ENCODE results near the gene PRKN.

- TF ChIP-seq CTCF (IDR thresholded peaks at IDR 0.05; ENCODE audit: insufficient read depth, low read length) (no peak), GABPA (IDR thresholded peaks at IDR 0.05; ENCODE audit: low read depth) (no peak), REST (IDR thresholded peaks at IDR 0.05; ENCODE audit: insufficient replicate concordance, low read depth) (no peak)
Measured at GRCh38 chr6:162153120-162153519, 574.4 kb downstream of the PRKN start.
